Endothelial cell of umbilical vein (primary cell): ENCODE measurements around the gene RRM1. TPM values are rescaled to one million over a fixed set of nuclear protein-coding genes. Genes with fewer than 3 reads are reported as not detected.

Experiments used
- BruUV-seq: library from RNA; stranded (reverse); fragments of 400-500 nt; replicated peaks from 2 replicates; lab custom pipeline; 2021; lab: Mats Ljungman, UMichigan
- CTCF ChIA-PET: fragments of 300-600, 350-600 bp; sonication (Branson Sonifier 250); formaldehyde crosslinking; loops from one replicate; lab custom pipeline; 2021; ENCODE audit warnings: antibody characterized with exemption, inconsistent platforms; lab: Charles Lee
- POLR2A ChIA-PET: fragments of 300-600, 350-600 bp; sonication (Branson Sonifier 250); formaldehyde crosslinking; loops from one replicate; lab custom pipeline; 2021; ENCODE audit warnings: antibody characterized with exemption, inconsistent platforms; lab: Charles Lee
- DNase-seq: peaks from one replicate; pipeline ENCODE4 v3.0.0-alpha.2; 2011; ENCODE audit warnings: low read depth, low spot score
- FAIRE-seq: peaks from 2 replicates; lab custom pipeline; 2011; peaks lifted over from hg19 to GRCh38; lab: Jason Lieb, UNC
- H2AFZ ChIP-seq: 2 replicates; pipeline ENCODE4 v1.6.0; 2012; ENCODE audit warnings: low read depth, low read length, control low read depth, inconsistent platforms
- H3K27ac ChIP-seq: 2 replicates; pipeline ENCODE4 v1.5.1; 2011; ENCODE audit warnings: low read depth, mild to moderate bottlenecking, control low read depth, low read length, moderate library complexity; ENCODE audit not compliant: insufficient read depth
- H3K27me3 ChIP-seq, 2 experiments: 2 replicates each; pipeline versions ENCODE4 v1.6.0 to v1.6.1; 2011; ENCODE audit warnings: low read length in 2 of 2, mixed read lengths in 1 of 2; ENCODE audit not compliant: control insufficient read depth in 2 of 2, insufficient read depth in 2 of 2
- H3K36me3 ChIP-seq, 2 experiments: 2 replicates in 1 of 2; 3 replicates in 1 of 2; pipeline ENCODE4 v1.5.1; 2011; ENCODE audit warnings: low read length in 2 of 2, mild to moderate bottlenecking in 1 of 2, moderate library complexity in 1 of 2; ENCODE audit not compliant: control insufficient read depth in 2 of 2, insufficient read depth in 2 of 2; ENCODE audit errors: extremely low read depth in 1 of 2
- H3K4me1 ChIP-seq: 3 replicates; pipeline ENCODE4 v1.5.1; 2011; ENCODE audit warnings: mild to moderate bottlenecking, low read length; ENCODE audit not compliant: control insufficient read depth, insufficient read depth; ENCODE audit errors: extremely low read depth
- H3K4me2 ChIP-seq: 2 replicates; pipeline ENCODE4 v1.6.1; 2011; ENCODE audit warnings: low read length, control low read depth, mixed read lengths; ENCODE audit not compliant: insufficient read depth
- H3K4me3 ChIP-seq, 3 experiments: fragments of 200-600 bp in 1 of 3; sonication (generic), shearing (Covaris generic) in 1 of 3; replicated peaks in 1 of 3; 2 replicates each; pipeline ENCODE4 v1.5.1; 2011 to 2016; ENCODE audit warnings: control low read depth in 3 of 3, low read length in 3 of 3, mild to moderate bottlenecking in 2 of 3, inconsistent platforms in 1 of 3, low read depth in 1 of 3, moderate library complexity in 1 of 3; ENCODE audit not compliant: insufficient read depth in 1 of 3
- H3K79me2 ChIP-seq: 2 replicates; pipeline ENCODE4 v1.6.0; 2012; ENCODE audit warnings: low read length, inconsistent platforms; ENCODE audit not compliant: control insufficient read depth, insufficient read depth
- H3K9ac ChIP-seq: replicated peaks from 2 replicates; pipeline ENCODE3; 2011; ENCODE audit warnings: low read length, control low read depth; ENCODE audit not compliant: insufficient read depth; ENCODE audit errors: extremely low read depth
- H3K9me1 ChIP-seq: replicated peaks from 3 replicates; pipeline ENCODE4 v1.6.0; 2011; ENCODE audit warnings: mild to moderate bottlenecking, low read length; ENCODE audit not compliant: control insufficient read depth, insufficient read depth; ENCODE audit errors: extremely low read depth
- H3K9me3 ChIP-seq: replicated peaks from 2 replicates; pipeline ENCODE4 v1.5.1; 2012; ENCODE audit warnings: low read length, inconsistent platforms; ENCODE audit not compliant: control insufficient read depth, insufficient read depth
- H4K20me1 ChIP-seq: replicated peaks from 2 replicates; pipeline ENCODE3; 2011; ENCODE audit warnings: mild to moderate bottlenecking, low read length; ENCODE audit not compliant: control insufficient read depth, insufficient read depth; ENCODE audit errors: extremely low read depth
- EZH2 ChIP-seq: IDR thresholded peaks from 2 replicates; pipeline ENCODE4 v1.6.1; 2012; ENCODE audit warnings: borderline replicate concordance, low read depth, mild to moderate bottlenecking, moderate library complexity, low read length, inconsistent platforms; ENCODE audit not compliant: severe bottlenecking
- MYC ChIP-seq: IDR thresholded peaks from one replicate; pipeline ENCODE4 v1.6.1; 2011; ENCODE audit warnings: mild to moderate bottlenecking, low read depth, low read length
- POLR2AphosphoS5 ChIP-seq: IDR thresholded peaks from 2 replicates; pipeline ENCODE4 v1.6.1; 2012; ENCODE audit warnings: low read depth, mild to moderate bottlenecking, control low read depth, low read length, moderate library complexity; ENCODE audit not compliant: insufficient read depth
- dilution Hi-C: fragments of 300-500 bp; cut with MboI; formaldehyde crosslinking; loops from one replicate; pipeline ENCODE4 v1.15.0; 2019; ENCODE audit warnings: low sequenced_read_pairs; ENCODE audit not compliant: extremely low pct_ligation_motif_present
- intact Hi-C: fragments of 100-400 bp; cut with micrococcal nuclease; formaldehyde crosslinking; loops from one replicate; pipeline ENCODE4 v1.10.0; 2022
- polyA plus RNA-seq, 4 experiments: library from polyadenylated mRNA; depleted of rRNA in 3 of 4; stranded (reverse) in 3 of 4; unstranded in 1 of 4; fragments of >200 nt; gene quantifications; 2 replicates each; pipeline versions ENCODE4 v1.2.1 to v1.2.3, GENCODE V29; 2011 to 2012; ENCODE audit warnings: missing spikeins in 1 of 4
- total RNA-seq: library from RNA; stranded (reverse); gene quantifications from 2 replicates; pipeline ENCODE4 v1.2.3, GENCODE V29; 2021
- TF ChIP-seq, protein P1 (sequence below): IDR thresholded peaks from 2 replicates; pipeline ENCODE4 v1.6.1; 2011; ENCODE audit not compliant: insufficient read depth, insufficient read length
- TF ChIP-seq, protein P2 (sequence below), 2 donors: IDR thresholded peaks; 1 replicate in 1 of 2; 2 replicates in 1 of 2; pipeline ENCODE4 v1.5.1; 2011; ENCODE audit warnings: low read length in 2 of 2, mild to moderate bottlenecking in 2 of 2, moderate library complexity in 2 of 2, control low read depth in 1 of 2, inconsistent platforms in 1 of 2, low read depth in 1 of 2; ENCODE audit not compliant: insufficient read depth in 1 of 2; ENCODE audit errors: extremely low read depth in 1 of 2

The RRM1 gene
- total and polyA plus RNA-seq, 2 donors (not counting 3 experiments of a cell fraction or from before 2014, with no cell fraction given): 55.3 to 112 TPM

DNA sequence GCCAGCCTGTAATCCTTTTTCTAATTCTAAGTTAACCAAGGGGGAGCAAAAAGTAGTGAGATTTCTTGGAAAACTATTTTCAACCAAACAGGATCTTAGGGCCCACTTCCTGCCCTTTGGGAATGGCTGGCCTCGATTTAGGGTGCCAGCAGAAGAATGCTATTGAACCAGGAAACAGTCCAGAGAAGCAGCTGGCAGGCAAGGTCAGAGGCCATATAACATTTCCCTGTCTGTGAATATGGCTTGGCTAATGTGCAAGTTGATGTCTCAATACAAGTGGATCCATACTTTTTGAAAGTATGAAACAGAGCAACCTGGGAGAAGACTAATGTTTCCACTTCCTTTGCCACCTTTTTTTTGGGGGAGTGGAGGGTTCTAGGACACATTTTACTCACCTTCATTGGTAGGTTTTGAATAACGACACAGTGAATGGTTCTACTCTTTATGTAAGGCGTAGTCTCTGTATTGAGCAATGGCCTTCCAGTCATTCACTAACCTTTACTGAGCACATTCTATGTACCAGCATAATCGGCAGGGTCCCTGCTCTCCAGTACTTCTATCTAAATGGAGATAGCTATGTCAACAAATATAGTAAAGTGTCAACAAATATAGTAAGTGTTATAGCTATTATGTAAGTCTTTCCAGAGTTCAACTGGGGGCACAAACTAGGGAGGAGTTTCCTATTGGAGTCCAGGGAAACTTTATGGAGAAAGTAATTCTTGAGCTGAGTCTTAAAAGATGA, 34.2 kb upstream of the RRM1 start:
- DNase-seq: no peak

More for the DNA sequence above, 34.2 kb upstream of the RRM1 start:
- Histone ChIP-seq H2AFZ (no peak overlapping the region), H3K9me3 (no peaks in the 10 kb centered on the region), H3K4me1 (peaks cover 11% of the 10 kb centered on the region), H4K20me1 (no peaks in the 10 kb centered on the region), H3K9me1 (no peaks in the 10 kb centered on the region), H3K27ac (no peak overlapping the region), H3K4me3 (no peak overlapping the region), H3K9ac (no peak overlapping the region), H3K27me3 (no peaks in the 10 kb centered on the region), H3K79me2 (no peaks in the 10 kb centered on the region), H3K36me3 (no peaks in the 10 kb centered on the region), H3K4me2 (no peak overlapping the region)
- no TSS peak for BruUV-seq
- no peak for TF ChIP-seq MYC
- TF ChIP-seq, protein P1, sequence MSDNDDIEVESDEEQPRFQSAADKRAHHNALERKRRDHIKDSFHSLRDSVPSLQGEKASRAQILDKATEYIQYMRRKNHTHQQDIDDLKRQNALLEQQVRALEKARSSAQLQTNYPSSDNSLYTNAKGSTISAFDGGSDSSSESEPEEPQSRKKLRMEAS: no peak
- TF ChIP-seq, protein P2, sequence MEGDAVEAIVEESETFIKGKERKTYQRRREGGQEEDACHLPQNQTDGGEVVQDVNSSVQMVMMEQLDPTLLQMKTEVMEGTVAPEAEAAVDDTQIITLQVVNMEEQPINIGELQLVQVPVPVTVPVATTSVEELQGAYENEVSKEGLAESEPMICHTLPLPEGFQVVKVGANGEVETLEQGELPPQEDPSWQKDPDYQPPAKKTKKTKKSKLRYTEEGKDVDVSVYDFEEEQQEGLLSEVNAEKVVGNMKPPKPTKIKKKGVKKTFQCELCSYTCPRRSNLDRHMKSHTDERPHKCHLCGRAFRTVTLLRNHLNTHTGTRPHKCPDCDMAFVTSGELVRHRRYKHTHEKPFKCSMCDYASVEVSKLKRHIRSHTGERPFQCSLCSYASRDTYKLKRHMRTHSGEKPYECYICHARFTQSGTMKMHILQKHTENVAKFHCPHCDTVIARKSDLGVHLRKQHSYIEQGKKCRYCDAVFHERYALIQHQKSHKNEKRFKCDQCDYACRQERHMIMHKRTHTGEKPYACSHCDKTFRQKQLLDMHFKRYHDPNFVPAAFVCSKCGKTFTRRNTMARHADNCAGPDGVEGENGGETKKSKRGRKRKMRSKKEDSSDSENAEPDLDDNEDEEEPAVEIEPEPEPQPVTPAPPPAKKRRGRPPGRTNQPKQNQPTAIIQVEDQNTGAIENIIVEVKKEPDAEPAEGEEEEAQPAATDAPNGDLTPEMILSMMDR (IDR thresholded peaks at IDR 0.05; ENCODE audit: extremely low read depth in 1 of 2, insufficient read depth in 1 of 2, low read depth in 1 of 2, low read length in 2 of 2): no peak
- TF ChIP-seq EZH2: no peak
- TF ChIP-seq POLR2AphosphoS5: no peak
- dilution Hi-C loops (loop anchor here (25.0 kb wide), 1 partner anchor 198 kb away; the partner anchor contains the start of gene STIM1), intact Hi-C loops (no loop called here)
- no peak for FAIRE-seq
- ChIA-PET POLR2A (no interaction called here), CTCF (interaction anchor here (1.3 to 3.0 kb wide), 4 partner anchors 12 to 211 kb away, joined by 6 to 38 read pairs (median 12); partner anchors contain the start of gene STIM1)
